ENCODE data around the gene PTPRN2. TPM values are rescaled to one million over a fixed set of nuclear protein-coding genes. Genes with fewer than 3 reads are reported as not detected.

Gene PTPRN2
- total and polyA plus RNA-seq, 2 donors from 2014 or later, result 4.8 to 6.2 TPM

DNA sequence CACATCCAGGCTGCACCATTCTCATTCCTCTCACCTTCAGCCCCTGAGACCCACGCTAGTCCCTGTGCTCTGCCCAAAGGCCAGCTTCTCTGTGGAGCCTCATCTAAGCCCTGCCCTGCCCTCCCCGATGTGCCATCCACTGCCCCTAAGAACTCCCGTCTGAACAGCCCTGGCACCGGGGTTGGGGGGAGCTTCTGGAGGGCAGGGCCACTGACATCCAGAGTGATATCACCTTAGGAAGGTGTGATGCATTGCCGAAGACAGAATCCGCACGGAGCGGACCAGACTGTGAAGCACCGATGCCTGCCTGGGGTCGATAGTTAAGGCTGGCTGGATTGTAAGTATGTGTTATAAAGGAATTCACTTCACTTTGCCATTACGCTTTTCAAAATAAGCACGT, 511.0 kb downstream of the PTPRN2 start:
- Histone ChIP-seq H3K36me3 (ENCODE audit: control insufficient read depth in 2 of 3, insufficient read depth in 3 of 3, low read length in 3 of 3) (no peaks in the 10 kb centered on the region), H3K4me3 (ENCODE audit: low read length in 3 of 3) (no peak overlapping the region), H3K27ac (ENCODE audit: low read depth in 2 of 2, low read length in 2 of 2) (no peak overlapping the region), H3K9me3 (ENCODE audit: control insufficient read depth in 2 of 3, insufficient read depth in 1 of 3, low read length in 3 of 3) (no peaks in the 10 kb centered on the region), H3K9ac (ENCODE audit: low read length in 3 of 3) (no peak overlapping the region), H3K4me1 (ENCODE audit: control insufficient read depth in 2 of 3, insufficient read depth in 2 of 3, low read depth in 1 of 3, low read length in 3 of 3) (no peaks in the 10 kb centered on the region), H3K27me3 (ENCODE audit: control insufficient read depth, insufficient read depth, low read length) (no peaks in the 10 kb centered on the region)
- intact Hi-C loops (cut with DNase I), result no loop called here
- DNase-seq (no peak), FAIRE-seq (no peak)
- TF ChIP-seq CTCF (IDR thresholded peaks at IDR 0.05; ENCODE audit: borderline replicate concordance, extremely low read depth, insufficient read depth), result no peak

DNA sequence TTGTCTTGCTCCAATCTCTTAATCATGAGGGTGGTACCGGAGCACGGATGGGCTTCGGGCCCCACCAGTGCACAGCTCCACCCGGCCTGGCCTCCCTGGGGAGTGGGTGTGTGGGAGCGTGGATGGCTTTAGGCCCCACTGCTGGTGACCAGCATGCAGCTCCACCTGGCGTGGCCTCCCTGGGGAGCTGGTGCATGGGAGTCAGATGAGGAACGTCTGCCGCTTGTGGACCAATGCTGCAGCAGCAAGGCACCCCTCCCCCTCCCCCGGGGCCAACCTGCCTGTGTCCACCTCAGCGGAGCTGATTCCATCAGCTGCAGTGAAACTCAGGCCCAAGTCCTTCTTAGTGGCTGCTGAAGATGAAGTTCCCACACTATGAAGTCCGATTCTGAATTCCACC, 511.4 kb downstream of the PTPRN2 start:
- Histone ChIP-seq H3K27me3 (ENCODE audit: control insufficient read depth, insufficient read depth, low read length) (no peaks in the 10 kb centered on the region), H3K9me3 (ENCODE audit: control insufficient read depth in 2 of 3, insufficient read depth in 1 of 3, low read length in 3 of 3) (no peaks in the 10 kb centered on the region), H3K4me1 (ENCODE audit: control insufficient read depth in 2 of 3, insufficient read depth in 2 of 3, low read depth in 1 of 3, low read length in 3 of 3) (no peaks in the 10 kb centered on the region), H3K27ac (ENCODE audit: low read depth in 2 of 2, low read length in 2 of 2) (no peak overlapping the region), H3K36me3 (ENCODE audit: control insufficient read depth in 2 of 3, insufficient read depth in 3 of 3, low read length in 3 of 3) (no peaks in the 10 kb centered on the region), H3K9ac (ENCODE audit: low read length in 3 of 3) (no peak overlapping the region), H3K4me3 (ENCODE audit: low read length in 3 of 3) (no peak overlapping the region)
- intact Hi-C loops (cut with DNase I), result no loop called here
- FAIRE-seq, result no peak
- no peak for TF ChIP-seq CTCF (IDR thresholded peaks at IDR 0.05; ENCODE audit: borderline replicate concordance, extremely low read depth, insufficient read depth)
- DNase-seq, result no peak

DNA sequence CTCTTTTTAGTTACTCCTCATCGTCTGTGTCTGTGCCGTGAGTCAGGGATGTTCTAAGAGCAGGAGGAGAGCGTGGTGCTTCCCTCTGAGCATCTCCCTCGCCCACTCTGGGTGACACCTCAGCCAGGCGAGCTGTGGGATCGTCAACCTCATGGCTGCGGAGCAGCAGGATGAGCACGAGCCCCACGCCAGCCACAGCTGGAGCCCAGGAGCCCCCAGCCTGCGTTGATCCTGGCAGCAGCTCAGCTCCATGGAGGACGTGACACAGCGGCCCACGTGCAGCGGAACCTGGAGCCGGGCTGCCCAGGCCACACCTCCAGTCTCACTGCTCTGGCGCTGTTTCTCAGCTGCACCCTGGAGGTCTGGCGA, 512.0 kb downstream of the PTPRN2 start:
- TF ChIP-seq CTCF (IDR thresholded peaks at IDR 0.05; ENCODE audit: borderline replicate concordance, extremely low read depth, insufficient read depth), result no peak
- Histone ChIP-seq H3K9me3 (ENCODE audit: control insufficient read depth in 2 of 3, insufficient read depth in 1 of 3, low read length in 3 of 3) (no peaks in the 10 kb centered on the region), H3K27ac (ENCODE audit: low read depth in 2 of 2, low read length in 2 of 2) (no peak overlapping the region), H3K36me3 (ENCODE audit: control insufficient read depth in 2 of 3, insufficient read depth in 3 of 3, low read length in 3 of 3) (no peaks in the 10 kb centered on the region), H3K4me3 (ENCODE audit: low read length in 3 of 3) (no peak overlapping the region), H3K4me1 (ENCODE audit: control insufficient read depth in 2 of 3, insufficient read depth in 2 of 3, low read depth in 1 of 3, low read length in 3 of 3) (no peaks in the 10 kb centered on the region), H3K9ac (ENCODE audit: low read length in 3 of 3) (no peak overlapping the region), H3K27me3 (ENCODE audit: control insufficient read depth, insufficient read depth, low read length) (no peaks in the 10 kb centered on the region)
- peak in 1 of 5 donors; percentile 71 for DNase-seq
- intact Hi-C loops (cut with DNase I), result no loop called here
- FAIRE-seq, result no peak

- Histone ChIP-seq H3K9ac (ENCODE audit: low read length in 3 of 3) (no peak overlapping the region), H3K9me3 (ENCODE audit: control insufficient read depth in 2 of 3, insufficient read depth in 1 of 3, low read length in 3 of 3) (no peaks in the 10 kb centered on the region), H3K36me3 (ENCODE audit: control insufficient read depth in 2 of 3, insufficient read depth in 3 of 3, low read length in 3 of 3) (no peaks in the 10 kb centered on the region), H3K27me3 (ENCODE audit: control insufficient read depth, insufficient read depth, low read length) (no peaks in the 10 kb centered on the region), H3K27ac (ENCODE audit: low read depth in 2 of 2, low read length in 2 of 2) (no peak overlapping the region), H3K4me3 (ENCODE audit: low read length in 3 of 3) (no peak overlapping the region), H3K4me1 (ENCODE audit: control insufficient read depth in 2 of 3, insufficient read depth in 2 of 3, low read depth in 1 of 3, low read length in 3 of 3) (no peaks in the 10 kb centered on the region)
- peak in 1 of 5 donors; percentile 48 for DNase-seq
- no peak for FAIRE-seq
- TF ChIP-seq CTCF (IDR thresholded peaks at IDR 0.05; ENCODE audit: borderline replicate concordance, extremely low read depth, insufficient read depth), result no peak
- intact Hi-C loops (cut with DNase I), result no loop called here
Observed at GRCh38 chr7:158074896-158075632, 512.6 kb downstream of the PTPRN2 start.

Data from kidney (tissue), 14 donors.